Endodermal cell (in vitro differentiated cells): ENCODE measurements around the gene SMIM38. TPM values are rescaled to one million over a fixed set of nuclear protein-coding genes. Genes with fewer than 3 reads are reported as not detected.

Experiments used
- DNase-seq: peaks from one replicate; pipeline ENCODE4 v3.0.0-alpha.2; 2017
- H3K27ac ChIP-seq: 2 replicates; pipeline ENCODE4 v1.5.1; 2013; ENCODE audit warnings: mild to moderate bottlenecking, low read depth, low read length, moderate library complexity
- H3K27me3 ChIP-seq: 2 replicates; pipeline ENCODE4 v1.6.1; 2013; ENCODE audit warnings: mild to moderate bottlenecking, low read length, moderate library complexity; ENCODE audit not compliant: insufficient read depth, control insufficient read depth, poor library complexity, severe bottlenecking
- H3K36me3 ChIP-seq: 2 replicates; pipeline ENCODE4 v1.7.0; 2013; ENCODE audit warnings: mild to moderate bottlenecking, low read length, moderate library complexity; ENCODE audit not compliant: control insufficient read depth, insufficient read depth
- H3K4me1 ChIP-seq: one replicate; pipeline ENCODE4 v1.7.0; 2013; ENCODE audit warnings: low read length; ENCODE audit not compliant: control insufficient read depth, insufficient read depth
- H3K4me3 ChIP-seq: 2 replicates; pipeline ENCODE4 v1.5.1; 2013; ENCODE audit warnings: mild to moderate bottlenecking, low read length, moderate library complexity
- H3K9ac ChIP-seq: 2 replicates; pipeline ENCODE4 v1.6.1; 2013; ENCODE audit warnings: mild to moderate bottlenecking, low read length, moderate library complexity; ENCODE audit not compliant: poor library complexity, severe bottlenecking; ENCODE audit errors: extremely low read depth
- H3K9me3 ChIP-seq: 2 replicates; pipeline ENCODE4 v1.6.1; 2013; ENCODE audit warnings: mild to moderate bottlenecking, low read length, moderate library complexity; ENCODE audit not compliant: control insufficient read depth
- H3K27ac Mint-ChIP-seq: 2 replicates; pipeline ENCODE4 v1.8.0; 2020; ENCODE audit warnings: mixed read lengths
- H3K27me3 Mint-ChIP-seq: 2 replicates; pipeline ENCODE4 v1.8.0; 2021; ENCODE audit warnings: mild to moderate bottlenecking, mixed read lengths; ENCODE audit not compliant: insufficient read depth
- H3K36me3 Mint-ChIP-seq: 2 replicates; pipeline ENCODE4 v1.8.0; 2020; ENCODE audit warnings: low read depth, mixed read lengths
- H3K4me1 Mint-ChIP-seq: 2 replicates; pipeline ENCODE4 v1.8.0; 2020; ENCODE audit warnings: mixed read lengths
- H3K4me3 Mint-ChIP-seq: 2 replicates; pipeline ENCODE4 v1.8.0; 2020; ENCODE audit warnings: mild to moderate bottlenecking, moderate library complexity, mixed read lengths
- H3K9me3 Mint-ChIP-seq: 2 replicates; pipeline ENCODE4 v1.8.0; 2020; ENCODE audit warnings: mild to moderate bottlenecking, mixed read lengths
- CTCF ChIP-seq: fragments of 200-600 bp; sonication (generic); conservative IDR thresholded peaks from 2 replicates; pipeline ENCODE4 v1.5.0; 2021; ENCODE audit warnings: antibody characterized with exemption, mild to moderate bottlenecking
- WGBS, 2 experiments: methylation state at CpG; one replicate each; pipeline versions ENCODE4 v1.1.5 to v1.1.7; 2013; ENCODE audit warnings: missing lambda C conversion rate in 2 of 2, mixed read lengths in 1 of 2; ENCODE audit not compliant: insufficient coverage in 1 of 2, insufficient read length in 1 of 2; 5-methylcytosine and 5-hydroxymethylcytosine counted together
- total RNA-seq, 2 donors: library from RNA; stranded (reverse); fragmentation: NEBNext Ultra II Directional in 1 of 2; extraction: Animal tissue kit (Norgen Biotek cat#: 25700) in 1 of 2; gene quantifications; 2 replicates in 1 of 2; 3 replicates in 1 of 2; pipeline ENCODE4 v1.2.1, GENCODE V29; 2021

The SMIM38 gene
- total RNA-seq, 2 donors from 2014 or later = 0.20 to 0.64 TPM

GRCh38 chr11:69127884-69128283 lies 27.9 kb upstream of the SMIM38 start:
- peaks cover 5% of the 10 kb centered on the region for H3K36me3 Mint-ChIP-seq
- Histone ChIP-seq H3K27ac (no peak overlapping the region), H3K9ac (no peak overlapping the region), H3K27me3 (no peaks in the 10 kb centered on the region), H3K4me1 (no peaks in the 10 kb centered on the region), H3K9me3 (peaks cover 16% of the 10 kb centered on the region), H3K36me3 (no peaks in the 10 kb centered on the region), H3K4me3 (no peak overlapping the region)
- WGBS, 2 experiments = 100% methylated on average over 1 of the region's 1 CpG; no CpG with 5 or more reads in 1 of the 2 experiments
- TF ChIP-seq CTCF = no peak
- no peak overlapping the region for H3K4me3 Mint-ChIP-seq
- no peak for DNase-seq
- peaks cover 12% of the 10 kb centered on the region for H3K4me1 Mint-ChIP-seq
- no peak overlapping the region for H3K27ac Mint-ChIP-seq
- no peaks in the 10 kb centered on the region for H3K27me3 Mint-ChIP-seq
- H3K9me3 Mint-ChIP-seq = peaks cover 17% of the 10 kb centered on the region

GRCh38 chr11:69129053-69129452 lies 26.7 kb upstream of the SMIM38 start:
- TF ChIP-seq CTCF = no peak
- DNase-seq = no peak
- H3K36me3 ChIP-seq = no peaks in the 10 kb centered on the region
- no peak overlapping the region for H3K27ac Mint-ChIP-seq
- no peaks in the 10 kb centered on the region for H3K27me3 ChIP-seq
- H3K4me3 Mint-ChIP-seq = no peak overlapping the region
- no peak overlapping the region for H3K9ac ChIP-seq
- peaks cover 5% of the 10 kb centered on the region for H3K36me3 Mint-ChIP-seq
- H3K4me3 ChIP-seq = no peak overlapping the region
- 90 to 96% methylated on average over 2 of the region's 2 CpGs for WGBS, 2 experiments
- peaks cover 29% of the 10 kb centered on the region for H3K9me3 Mint-ChIP-seq
- H3K9me3 ChIP-seq = peaks cover 23% of the 10 kb centered on the region
- peaks cover under 1% of the 10 kb centered on the region for H3K27me3 Mint-ChIP-seq
- no peaks in the 10 kb centered on the region for H3K4me1 ChIP-seq
- H3K27ac ChIP-seq = no peak overlapping the region
- peaks cover 6% of the 10 kb centered on the region for H3K4me1 Mint-ChIP-seq

GRCh38 chr11:69129647-69130046 lies 26.1 kb upstream of the SMIM38 start:
- Mint-ChIP-seq H3K9me3 (peaks cover 31% of the 10 kb centered on the region), H3K36me3 (peaks cover 5% of the 10 kb centered on the region), H3K27me3 (peaks cover 2% of the 10 kb centered on the region), H3K4me1 (peaks cover 3% of the 10 kb centered on the region), H3K27ac (no peak overlapping the region), H3K4me3 (no peak overlapping the region)
- H3K27me3 ChIP-seq = no peaks in the 10 kb centered on the region
- no peaks in the 10 kb centered on the region for H3K4me1 ChIP-seq
- H3K4me3 ChIP-seq = no peak overlapping the region
- H3K9ac ChIP-seq = no peak overlapping the region
- peaks cover 23% of the 10 kb centered on the region for H3K9me3 ChIP-seq
- H3K36me3 ChIP-seq = no peaks in the 10 kb centered on the region
- DNase-seq = no peak
- 92 to 100% methylated on average over 5 to 7 of the region's 7 CpGs for WGBS, 2 experiments
- no peak for TF ChIP-seq CTCF
- H3K27ac ChIP-seq = no peak overlapping the region
